Gastroesophageal sphincter (tissue), 3 donors: ENCODE measurements around the gene GCDH.

Source experiments
- CTCF ChIP-seq, 4 experiments: fragments of 200-600 bp in 2 of 4; fragments of 450-650 bp in 2 of 4; sonication (generic) in 1 of 4; IDR thresholded peaks; one replicate each; pipeline ENCODE4 v1.5.1; 2017 to 2019; ENCODE audit warnings: antibody characterized with exemption in 4 of 4, mild to moderate bottlenecking in 2 of 4, moderate library complexity in 2 of 4
- POLR2AphosphoS5 ChIP-seq: sonication (generic); formaldehyde crosslinking; IDR thresholded peaks from one replicate; pipeline ENCODE4 v1.6.1; 2017; ENCODE audit warnings: antibody characterized with exemption

DNA sequence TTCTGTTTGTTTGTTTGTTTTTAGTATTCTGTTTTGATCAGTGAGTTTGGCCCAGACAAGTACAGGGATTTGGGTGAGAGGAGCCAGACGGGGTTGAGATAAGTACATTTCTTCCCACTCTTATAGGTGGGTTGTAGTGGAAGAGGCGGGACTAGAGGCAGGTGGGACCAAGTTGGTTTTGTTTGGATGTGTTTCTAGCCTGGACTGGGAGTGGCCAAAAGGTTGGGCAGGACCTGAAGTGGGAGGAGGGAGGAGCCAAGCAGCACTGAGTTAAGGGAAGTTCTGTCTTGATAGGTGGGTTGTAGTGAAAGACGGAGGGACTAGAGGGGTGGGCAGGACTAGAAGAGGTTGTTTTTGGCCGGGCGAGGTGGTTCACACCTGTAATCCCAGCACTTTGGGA, 18.7 kb upstream of the GCDH start:
- no peak for TF ChIP-seq POLR2AphosphoS5
- TF ChIP-seq CTCF (IDR thresholded peaks at IDR 0.05), result no peak
